HUDEP-2 (cell line): ENCODE data around the gene BRAF.
"Not testable (repeated sequence)": the region's sequence is repeated elsewhere in the genome, so short reads cannot be mapped to it uniquely, and the experiment has no call there.

ENCODE experiments used
- DNase-seq, 76 experiments: peaks; one replicate each; lab custom pipeline; 2025; ENCODE audit not compliant: unreplicated experiment in 76 of 76; lab: John Stamatoyannopoulos, UW

The BRAF gene

DNA sequence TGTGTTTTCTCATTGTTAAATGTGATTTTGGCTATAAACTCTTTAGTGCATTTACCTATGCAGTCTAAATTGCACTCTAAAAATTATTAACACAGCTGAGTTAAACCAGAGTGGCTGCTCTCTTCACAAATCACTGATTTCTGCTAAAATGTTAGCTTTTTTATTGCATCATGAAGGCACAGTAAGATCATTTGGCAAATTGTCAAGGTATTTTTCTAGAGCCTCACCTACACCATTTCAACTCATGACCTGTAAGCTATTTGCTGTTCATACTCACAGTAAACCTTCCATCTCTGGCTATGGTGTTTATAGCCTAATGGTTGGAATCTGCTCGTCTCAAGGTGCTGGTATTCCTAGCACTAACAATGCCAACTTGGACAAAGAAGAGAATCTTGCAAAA lies 202.5 kb downstream of the BRAF start:
- no peak for DNase-seq

DNA sequence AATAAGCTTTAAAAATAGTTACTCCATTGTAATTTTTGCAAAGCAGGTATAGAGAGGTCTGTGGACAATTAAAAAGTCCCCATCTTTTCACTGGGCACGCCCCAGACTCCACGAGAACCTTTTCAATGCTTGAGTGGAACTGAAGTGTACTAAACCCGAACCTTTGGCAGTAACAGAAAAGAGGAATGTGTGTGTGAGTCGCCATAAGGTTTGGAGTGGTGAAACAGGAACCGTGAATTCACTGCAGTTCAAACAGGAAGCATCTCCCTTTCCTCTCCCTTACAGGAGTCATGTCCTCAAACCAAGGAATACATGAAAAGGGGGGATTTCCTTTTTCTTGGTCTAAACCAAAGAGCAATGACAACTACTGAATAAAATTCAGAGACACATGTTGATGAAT lies 205.0 kb downstream of the BRAF start:
- DNase-seq, result no peak

DNA sequence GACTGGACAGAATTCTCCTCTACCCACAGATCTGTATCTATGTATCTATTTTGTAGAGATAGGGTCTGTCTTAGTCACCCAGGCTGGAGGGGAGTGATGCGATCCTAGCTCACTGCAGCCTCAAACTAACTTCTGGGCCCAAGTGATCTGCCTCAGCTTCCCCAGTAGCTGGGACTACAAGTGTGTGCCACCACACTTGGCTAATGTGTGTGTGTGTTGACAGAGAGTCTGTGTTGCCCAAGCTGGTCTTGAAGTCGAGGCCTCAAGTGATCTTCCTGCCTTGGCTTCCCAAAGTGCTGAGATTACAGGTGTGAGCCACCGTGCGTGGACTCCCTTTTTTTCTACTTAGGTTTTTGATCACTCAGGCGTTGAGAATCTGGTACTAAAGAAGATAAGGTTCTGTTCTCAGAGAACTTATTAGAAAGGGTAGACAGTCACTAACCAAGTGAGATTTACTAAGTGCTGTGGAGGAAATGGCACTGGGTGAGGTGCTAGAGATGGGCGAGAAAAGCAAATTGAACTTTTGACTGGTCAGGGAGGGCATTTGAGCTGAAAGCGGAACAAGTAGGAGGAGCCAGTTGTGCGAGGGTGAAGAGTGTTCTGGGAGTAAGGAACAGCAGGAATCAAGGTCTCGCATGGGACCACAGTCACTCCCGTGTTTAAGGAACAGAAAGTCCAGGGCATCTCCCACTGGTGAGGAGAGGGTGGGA lies 210.2 kb downstream of the BRAF start:
- DNase-seq, result no peak

DNA sequence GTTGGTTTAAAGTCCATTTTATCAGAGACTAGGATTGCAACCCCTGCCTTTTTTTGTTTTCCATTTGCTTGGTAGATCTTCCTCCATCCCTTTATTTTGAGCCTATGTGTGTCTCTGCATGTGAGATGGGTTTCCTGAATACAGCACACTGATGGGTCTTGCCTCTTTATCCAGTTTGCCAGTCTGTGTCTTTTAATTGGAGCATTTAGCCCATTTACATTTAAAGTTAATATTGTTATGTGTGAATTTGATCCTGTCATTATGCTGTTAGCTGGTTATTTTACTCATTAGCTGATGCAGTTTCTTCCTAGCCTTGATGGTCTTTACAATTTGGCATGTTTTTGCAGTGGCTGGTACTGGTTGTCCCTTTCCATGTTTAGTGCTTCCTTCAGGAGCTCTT lies 212.3 kb downstream of the BRAF start:
- not testable (repeated sequence) for DNase-seq

DNA sequence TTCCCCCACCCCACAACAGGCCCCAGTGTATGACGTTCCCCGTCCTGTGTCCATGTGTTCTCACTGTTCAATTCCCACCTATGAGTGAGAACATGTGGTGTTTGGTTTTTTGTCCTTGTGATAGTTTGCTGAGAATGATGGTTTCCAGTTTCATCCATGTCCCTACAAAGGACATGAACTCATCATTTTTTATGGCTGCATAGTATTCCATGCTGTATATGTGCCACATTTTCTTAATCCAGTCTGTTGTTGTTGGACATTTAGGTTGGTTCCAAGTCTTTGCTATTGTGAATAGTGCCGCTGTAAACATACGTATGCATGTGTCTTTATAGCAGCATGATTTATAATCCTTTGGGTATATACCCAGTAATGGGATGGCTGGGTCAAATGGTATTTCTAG lies 216.0 kb downstream of the BRAF start:
- DNase-seq, result not testable (repeated sequence)

DNA sequence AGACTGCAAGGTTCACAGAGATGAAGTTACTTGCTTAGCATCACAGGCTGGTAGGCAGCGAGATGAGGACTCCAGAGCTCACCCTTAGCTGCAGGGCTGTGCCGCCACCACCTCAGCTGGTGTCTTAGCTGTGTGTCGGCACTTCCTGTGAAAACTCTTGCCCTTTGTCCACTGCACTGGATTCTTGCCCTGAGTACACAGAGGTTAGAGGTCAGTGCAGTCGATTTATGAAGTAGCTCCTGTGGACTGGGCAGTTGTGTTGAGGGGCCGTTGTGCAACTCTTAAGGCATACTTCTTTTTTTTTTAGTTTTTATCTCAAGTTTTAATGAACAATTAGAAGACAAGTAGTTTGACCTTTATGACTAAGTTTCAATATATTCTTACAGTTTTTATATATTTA lies 217.6 kb downstream of the BRAF start:
- DNase-seq, result no peak

DNA sequence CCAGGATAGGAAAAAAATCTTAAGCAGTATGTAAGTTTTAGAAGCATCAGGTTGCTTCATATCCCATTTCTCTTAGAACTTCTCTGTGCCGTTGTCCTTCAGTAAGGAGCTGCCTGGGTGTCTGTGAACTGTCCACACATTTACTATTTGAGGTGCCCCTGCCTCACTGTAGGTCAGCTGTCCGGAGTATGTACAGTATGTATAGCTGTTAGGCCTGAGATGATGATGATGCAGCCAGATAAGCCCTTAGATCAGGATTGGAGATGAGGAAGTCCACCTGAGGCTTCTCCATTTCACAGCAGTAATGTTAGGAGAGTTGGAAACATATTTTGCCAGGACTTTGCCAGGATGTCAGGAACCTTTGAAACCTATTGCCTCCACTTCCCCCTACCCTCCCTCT lies 220.5 kb downstream of the BRAF start:
- DNase-seq, result no peak

DNA sequence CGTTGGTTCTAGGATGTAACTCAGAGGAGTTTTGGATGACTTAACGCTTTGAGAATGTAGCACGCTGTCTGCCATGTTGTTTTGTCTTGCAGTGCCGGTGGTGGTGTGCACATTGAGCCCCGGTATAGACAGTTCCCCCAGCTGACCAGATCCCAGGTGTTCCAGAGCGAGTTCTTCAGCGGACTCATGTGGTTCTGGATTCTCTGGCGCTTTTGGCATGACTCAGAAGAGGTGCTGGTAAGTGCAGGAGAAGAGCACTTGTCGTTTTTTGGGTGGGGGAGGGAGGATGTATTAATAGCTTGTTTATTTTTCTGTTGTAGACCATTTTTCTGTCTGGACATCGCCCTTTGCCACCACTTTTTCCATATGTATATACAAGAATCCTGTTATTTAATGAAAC lies 222.0 kb downstream of the BRAF start:
- no peak for DNase-seq

DNA sequence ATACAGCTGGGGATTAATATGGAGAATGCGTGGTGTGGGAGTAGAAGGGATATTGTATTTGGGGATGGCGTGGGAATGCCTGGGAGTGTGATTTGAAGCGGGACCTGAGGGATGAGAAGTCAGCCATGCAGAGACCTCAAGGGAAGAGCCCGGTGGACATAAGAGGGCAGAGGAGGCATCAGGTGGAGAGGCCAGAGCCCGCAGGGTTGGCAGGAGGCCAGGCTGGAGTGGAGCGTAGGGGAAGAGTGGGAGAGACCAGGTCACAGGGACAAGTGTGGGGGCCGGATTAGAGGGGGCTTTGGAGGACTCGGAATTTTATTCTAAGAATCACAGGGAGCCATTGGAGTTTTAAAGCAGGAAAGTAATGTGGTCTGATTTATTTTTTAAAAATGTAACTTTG lies 226.3 kb downstream of the BRAF start:
- DNase-seq, result no peak

DNA sequence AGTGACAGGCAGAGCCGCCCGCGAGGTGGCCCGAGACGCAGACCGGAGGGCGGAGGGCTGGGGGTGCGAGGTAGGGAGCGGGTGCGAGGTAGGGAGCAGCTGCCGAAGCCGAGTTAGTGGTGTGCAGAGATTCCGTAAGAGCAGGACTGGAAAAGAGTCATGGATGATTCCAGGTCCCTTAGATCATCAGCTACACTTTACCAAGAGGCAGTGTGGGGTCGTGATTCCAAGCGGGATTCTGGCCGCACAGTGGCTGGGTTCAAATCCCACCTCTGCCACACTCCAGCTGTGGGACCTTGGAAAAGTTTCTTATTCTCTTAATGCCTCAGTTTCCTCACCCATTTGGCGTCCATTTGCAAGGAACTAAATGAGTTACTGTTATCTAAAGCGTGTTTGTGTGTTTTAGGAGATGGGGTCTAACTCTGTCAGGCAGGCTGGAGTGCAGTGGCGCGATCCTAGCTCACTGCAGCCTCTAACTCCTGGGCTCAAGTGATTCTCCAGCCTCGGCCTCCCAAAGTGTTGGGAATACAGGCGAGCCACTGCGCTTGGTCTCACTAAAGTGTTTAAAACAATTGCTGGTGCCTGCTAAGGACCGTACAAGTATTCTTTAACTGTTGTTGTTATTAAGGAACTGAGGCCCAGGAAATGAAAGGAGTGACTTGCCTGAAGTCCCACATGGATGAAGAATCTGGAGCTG lies 227.1 kb downstream of the BRAF start:
- no peak for DNase-seq

DNA sequence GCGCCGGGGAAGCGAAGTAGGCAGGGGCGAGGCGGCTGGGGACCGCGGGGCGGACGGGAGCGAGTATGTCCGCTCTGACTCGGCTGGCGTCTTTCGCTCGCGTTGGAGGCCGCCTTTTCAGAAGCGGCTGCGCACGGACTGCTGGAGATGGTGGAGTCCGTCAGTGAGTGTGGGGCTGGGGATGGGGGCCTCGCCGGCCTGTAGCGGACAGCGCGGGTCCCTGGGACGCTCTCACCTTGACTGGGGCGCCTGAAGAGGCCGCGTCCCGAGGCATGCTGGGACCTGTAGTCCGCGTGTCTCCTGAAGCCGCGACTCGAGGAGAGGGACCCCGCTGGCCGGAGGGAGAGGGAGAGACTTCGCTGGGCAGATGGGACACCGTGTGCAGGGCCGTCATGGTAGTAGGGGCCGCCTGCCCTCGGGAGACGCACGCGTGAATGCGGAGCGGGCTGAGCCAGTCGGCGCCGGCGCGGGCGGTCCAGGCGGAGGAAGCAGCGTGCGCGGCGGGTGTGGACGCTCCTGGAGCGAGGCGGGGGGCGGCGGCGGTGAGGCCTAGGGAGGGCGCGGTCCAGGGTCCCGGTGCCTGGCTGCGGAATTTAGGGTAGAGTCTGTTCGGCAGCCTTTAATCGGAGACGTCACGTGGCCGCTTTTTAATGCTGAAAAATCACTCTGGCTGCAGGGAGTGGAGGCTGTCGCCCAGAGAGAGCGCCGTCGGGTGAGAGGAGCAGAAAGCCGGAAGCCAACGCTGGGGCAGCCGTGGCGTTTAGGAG lies 227.9 kb downstream of the BRAF start, which contains the start of gene NDUFB2:
TSS of gene NDUFB2 (plus strand) at position 29 of the 767 bp plus-strand sequence. CDS start at position 66, 37 bp downstream.
- peak in 65 of 76 experiments; percentile 6 to 89 (median 67) for DNase-seq

DNA sequence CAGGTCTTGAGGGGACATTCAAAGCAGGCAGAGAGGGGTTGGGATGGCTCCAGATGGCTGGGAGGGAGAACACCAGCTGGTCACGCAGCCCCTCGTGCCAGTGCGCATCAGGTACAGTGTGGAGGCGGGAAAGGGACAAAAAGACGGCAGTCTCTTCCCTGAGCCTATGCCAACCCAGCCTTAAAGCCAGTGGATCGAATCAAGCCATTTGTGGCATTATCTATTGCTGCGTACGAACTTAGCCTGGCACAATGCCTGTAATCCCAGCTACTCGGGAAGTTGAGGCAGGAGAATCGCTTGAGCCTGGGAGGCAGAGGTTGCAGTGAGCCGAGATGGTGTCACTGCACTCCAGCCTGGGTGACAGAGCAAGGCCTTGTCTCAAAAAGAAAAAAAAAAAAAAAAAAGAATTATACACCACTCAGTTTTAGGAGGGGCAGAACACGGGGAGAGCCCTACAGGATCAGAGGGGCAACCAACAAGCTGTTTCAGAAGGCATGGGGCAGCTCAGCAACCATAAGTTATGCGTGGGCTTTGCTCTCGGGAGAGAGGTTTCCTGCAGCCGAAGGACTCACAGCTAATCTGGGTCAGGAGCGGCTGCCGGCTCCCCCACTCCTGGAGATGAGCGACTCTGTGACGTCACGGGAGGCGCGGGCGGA lies 228.6 kb downstream of the BRAF start:
- DNase-seq, result peak in 67 of 76 experiments; percentile 32 to 92 (median 84)

DNA sequence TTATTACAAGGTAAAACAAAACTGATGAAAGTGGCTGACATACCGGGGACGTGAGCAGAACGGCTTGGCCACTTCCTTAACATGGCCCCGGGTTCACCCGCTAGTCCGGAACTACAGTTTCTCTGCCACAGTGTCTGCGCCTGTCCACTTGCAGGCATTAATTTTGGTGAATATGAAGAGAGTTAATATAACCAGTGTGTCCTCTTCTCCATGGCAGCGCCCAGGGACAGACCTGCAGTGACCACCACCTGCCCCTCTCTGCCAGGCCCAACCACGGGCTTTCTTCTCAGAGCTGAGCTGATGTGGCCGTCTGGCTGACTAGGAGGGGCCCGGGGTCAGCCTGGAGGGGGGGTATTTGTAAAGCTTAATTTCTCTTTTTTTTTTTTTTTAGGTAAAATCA lies 229.3 kb downstream of the BRAF start:
- no peak for DNase-seq

DNA sequence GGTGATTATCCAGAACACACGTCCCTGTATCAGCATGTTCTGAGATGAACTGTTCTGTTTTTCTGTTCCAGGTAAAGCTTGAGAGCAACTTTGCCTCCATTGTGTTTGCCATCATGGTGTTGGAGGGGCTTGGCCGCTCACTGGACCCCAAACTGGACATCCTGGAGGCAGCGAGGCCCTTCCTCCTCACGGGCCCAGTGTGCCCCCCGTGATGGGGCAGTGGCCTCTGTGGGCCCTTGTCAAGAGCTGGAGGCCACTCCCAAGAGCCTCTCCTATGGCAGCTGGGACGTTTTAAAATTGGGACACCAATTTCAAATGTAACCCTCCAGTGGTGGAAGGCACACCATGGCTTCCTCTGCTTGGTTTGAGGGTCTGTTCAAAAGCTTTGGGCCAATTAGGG lies 230.1 kb downstream of the BRAF start:
- DNase-seq, result no peak

DNA sequence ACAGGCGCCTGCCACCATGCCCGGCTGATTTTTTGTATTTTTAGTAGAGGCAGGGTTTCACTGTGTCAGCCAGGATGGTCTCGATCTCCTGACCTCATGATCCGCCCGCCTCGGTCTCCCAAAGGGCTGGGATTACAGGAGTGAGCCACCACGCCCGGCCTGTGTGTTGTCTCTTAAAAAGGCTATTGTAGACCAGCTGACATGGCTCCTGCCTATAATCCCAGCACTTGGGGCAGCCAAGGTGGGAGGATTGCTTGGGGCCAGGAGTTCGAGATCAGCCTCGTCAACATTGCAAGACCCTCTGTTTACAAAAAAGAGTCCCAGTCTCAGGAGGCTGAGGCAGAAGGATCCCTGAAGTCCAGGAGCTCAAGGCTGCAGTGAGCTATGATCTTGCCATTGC lies 230.9 kb downstream of the BRAF start:
- DNase-seq, result not testable (repeated sequence)

DNA sequence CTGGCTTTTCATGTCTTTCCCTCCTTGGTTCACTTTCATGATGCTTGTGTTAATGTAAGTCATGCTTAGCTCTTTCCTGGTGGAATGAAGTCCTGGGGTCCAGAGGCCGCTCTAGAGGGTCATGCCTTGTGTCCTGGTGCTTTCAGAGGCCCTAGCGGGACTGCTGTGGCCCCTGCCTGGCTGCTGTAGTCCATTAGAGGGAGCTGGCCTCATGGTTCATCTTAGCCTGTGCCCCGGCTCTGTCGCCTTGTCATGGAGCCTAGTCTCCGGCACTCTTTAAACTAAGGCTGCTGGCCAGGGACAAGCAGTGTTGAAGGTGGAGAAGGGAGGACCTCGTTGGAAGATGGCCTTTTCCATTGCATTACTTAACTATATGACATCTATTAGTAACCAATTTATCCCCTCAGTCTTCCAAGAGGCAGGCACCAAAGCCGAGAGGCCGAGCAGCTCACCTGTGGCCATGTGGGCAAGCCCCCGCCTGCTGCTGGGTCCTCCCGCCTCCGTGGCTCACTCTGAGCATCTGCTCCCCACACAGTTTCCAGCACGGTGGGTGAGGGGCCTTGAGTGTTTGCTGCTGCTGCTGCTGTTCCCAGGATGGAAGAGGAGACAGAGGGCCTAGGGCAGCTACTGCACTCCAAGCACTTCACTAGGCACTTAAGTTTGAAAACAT lies 233.2 kb downstream of the BRAF start:
- DNase-seq, result no peak

DNA sequence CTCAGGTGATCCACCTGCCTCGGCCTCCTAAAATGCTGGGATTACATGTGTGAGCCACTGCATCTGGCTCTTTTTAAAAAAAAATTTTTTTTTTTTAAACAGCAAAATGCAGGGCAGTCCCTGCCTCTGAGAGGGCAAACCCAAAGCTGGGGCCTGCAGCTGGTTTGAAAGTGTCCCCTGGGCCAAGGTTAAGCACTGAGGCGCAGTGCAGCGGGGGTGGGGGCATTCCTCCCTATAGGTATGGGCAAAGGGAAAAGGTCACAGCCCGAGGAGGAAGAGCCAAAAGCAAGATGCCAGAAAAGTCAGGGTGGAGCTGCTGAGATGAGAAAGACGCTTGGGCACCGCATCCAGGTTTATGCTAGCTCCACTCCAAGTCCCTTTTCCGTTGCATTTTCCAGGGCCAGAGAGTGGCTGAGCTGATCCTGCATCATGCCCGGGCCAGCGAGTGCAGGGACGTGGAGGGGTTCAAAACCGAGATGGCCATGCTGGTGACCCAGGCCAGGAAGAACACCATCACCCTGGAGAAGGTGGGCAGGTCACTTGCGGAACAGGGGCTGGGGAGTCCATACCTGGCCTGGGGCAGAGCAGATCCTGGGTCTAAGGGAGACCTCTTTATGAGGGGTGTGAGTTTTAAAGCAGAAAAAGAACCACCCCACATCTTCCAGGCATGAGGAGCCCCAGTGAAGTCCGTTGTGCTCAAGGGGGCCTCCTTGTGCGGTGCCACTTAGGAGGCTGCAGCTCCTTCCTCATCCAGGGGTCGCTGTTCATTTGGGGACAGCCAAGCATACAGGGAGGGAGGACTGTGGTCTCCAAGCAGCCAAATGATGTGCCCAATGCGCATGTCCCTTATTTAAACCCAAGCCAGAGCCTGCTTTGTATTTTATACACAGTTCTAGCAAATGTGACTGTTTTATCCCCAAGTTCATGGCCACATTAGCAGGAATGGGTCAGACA lies 235.3 kb downstream of the BRAF start:
- no peak for DNase-seq

DNA sequence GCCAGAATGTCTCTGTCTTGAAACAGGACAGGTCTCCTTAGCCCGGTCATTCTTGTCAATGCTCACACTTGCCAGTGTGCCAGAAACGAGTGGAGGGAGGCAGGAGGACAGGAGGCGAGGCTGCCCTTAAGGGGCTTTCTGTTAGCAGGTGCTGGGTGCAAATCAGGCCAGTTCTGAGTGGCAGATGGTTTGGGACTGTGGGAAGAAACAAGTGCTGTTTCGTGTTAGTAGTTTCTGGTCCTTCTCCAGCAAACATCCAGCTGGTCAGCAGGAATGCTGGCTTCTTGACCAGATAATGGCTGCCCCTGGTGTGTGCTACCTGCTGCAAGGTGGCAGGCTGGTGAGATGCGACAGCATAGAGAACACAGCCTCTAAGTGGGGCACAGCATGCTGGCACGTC lies 236.4 kb downstream of the BRAF start:
- DNase-seq, result no peak

DNA sequence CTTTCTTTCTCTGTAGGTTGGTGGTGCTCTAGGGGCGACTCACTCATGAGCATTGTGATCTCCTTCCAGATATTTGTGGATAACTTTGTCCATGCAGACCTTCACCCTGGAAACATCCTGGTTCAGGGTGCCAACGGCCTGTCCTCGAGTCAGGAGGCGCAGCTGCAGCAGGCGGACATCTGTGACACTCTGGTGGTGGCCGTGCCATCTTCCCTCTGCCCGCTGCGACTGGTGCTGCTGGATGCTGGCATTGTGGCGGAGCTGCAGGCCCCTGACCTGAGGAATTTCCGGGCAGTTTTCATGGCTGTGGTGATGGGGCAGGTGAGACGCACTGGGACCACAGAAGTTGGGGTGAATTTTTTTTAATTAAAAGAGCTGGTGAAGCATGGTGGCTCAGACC lies 237.8 kb downstream of the BRAF start:
- DNase-seq, result no peak
